H1 (cell line): ENCODE data around the gene TMEM129. TPM values are rescaled to one million over a fixed set of nuclear protein-coding genes. Genes with fewer than 3 reads are reported as not detected.

ENCODE experiments used
- CTCF ChIA-PET: fragments of 300-600 bp; sonication (Branson Sonifier 250); formaldehyde crosslinking; loops from one replicate; lab custom pipeline; 2021; ENCODE audit not compliant: partially characterized antibody; lab: Charles Lee
- POLR2A ChIA-PET: fragments of 300-600 bp; sonication (Branson Sonifier 250); formaldehyde crosslinking; loops from one replicate; lab custom pipeline; 2021; ENCODE audit warnings: inconsistent platforms; ENCODE audit not compliant: partially characterized antibody; lab: Charles Lee
- DNase-seq, 2 experiments: peaks; one replicate each; pipeline versions ENCODE4 v3.0.0 to v3.0.0-alpha.2; 2010 to 2022; ENCODE audit warnings: low spot score in 2 of 2, low read depth in 1 of 2, mixed read lengths in 1 of 2
- FAIRE-seq: peaks from 2 replicates; lab custom pipeline; 2011; peaks lifted over from hg19 to GRCh38; lab: Jason Lieb, UNC
- H2AFZ ChIP-seq: 2 replicates; pipeline ENCODE4 v1.8.1; 2012; ENCODE audit warnings: low read length, inconsistent platforms
- H2AK5ac ChIP-seq: 2 replicates; pipeline ENCODE4 v1.6.1; 2013; ENCODE audit warnings: low read depth, low read length
- H2BK120ac ChIP-seq: replicated peaks from 2 replicates; pipeline ENCODE3; 2013; ENCODE audit warnings: low read depth, low read length, inconsistent platforms
- H2BK12ac ChIP-seq: 2 replicates; pipeline ENCODE4 v1.6.1; 2013; ENCODE audit warnings: low read depth, low read length
- H2BK15ac ChIP-seq: 2 replicates; pipeline ENCODE4 v1.6.1; 2013; ENCODE audit warnings: low read length
- H2BK20ac ChIP-seq: 2 replicates; pipeline ENCODE4 v1.6.1; 2013; ENCODE audit warnings: low read length
- H2BK5ac ChIP-seq: 2 replicates; pipeline ENCODE4 v1.6.1; 2013; ENCODE audit warnings: low read depth, low read length
- H3K14ac ChIP-seq: 2 replicates; pipeline ENCODE4 v1.6.1; 2013; ENCODE audit warnings: inconsistent platforms; ENCODE audit not compliant: insufficient read length
- H3K18ac ChIP-seq: 2 replicates; pipeline ENCODE4 v1.6.1; 2013; ENCODE audit warnings: low read length; ENCODE audit errors: extremely low read depth
- H3K23ac ChIP-seq: 2 replicates; pipeline ENCODE4 v1.6.1; 2013; ENCODE audit warnings: inconsistent platforms; ENCODE audit not compliant: insufficient read length
- H3K23me2 ChIP-seq: 2 replicates; pipeline ENCODE4 v1.6.1; 2013; ENCODE audit warnings: low read depth, low read length
- H3K27ac ChIP-seq: 2 replicates; pipeline ENCODE4 v1.6.1; 2011; ENCODE audit warnings: low read depth, low read length, inconsistent platforms
- H3K27me3 ChIP-seq, 4 experiments: replicated peaks in 1 of 4; 1 replicate in 1 of 4; 2 replicates in 3 of 4; pipeline versions ENCODE4 v1.6.1 to v1.8.1; 2011 to 2013; ENCODE audit warnings: low read length in 3 of 4, mild to moderate bottlenecking in 3 of 4, inconsistent platforms in 2 of 4, mixed read lengths in 2 of 4, moderate library complexity in 1 of 4; ENCODE audit not compliant: control insufficient read depth in 3 of 4, insufficient read depth in 3 of 4; ENCODE audit errors: extremely low read depth in 1 of 4
- H3K36me3 ChIP-seq, 4 experiments: 2 replicates each; pipeline versions ENCODE4 v1.6.1 to v1.8.1; 2011 to 2013; ENCODE audit warnings: mild to moderate bottlenecking in 4 of 4, low read length in 3 of 4, moderate library complexity in 2 of 4, control low read depth in 1 of 4, inconsistent platforms in 1 of 4; ENCODE audit not compliant: insufficient read depth in 4 of 4, control insufficient read depth in 2 of 4
- H3K4ac ChIP-seq: replicated peaks from 2 replicates; pipeline ENCODE3; 2013; ENCODE audit warnings: low read length, low read depth, mixed read lengths, inconsistent platforms; ENCODE audit not compliant: insufficient read length
- H3K4me1 ChIP-seq, 4 experiments: replicated peaks in 1 of 4; 1 replicate in 1 of 4; 2 replicates in 3 of 4; pipeline versions ENCODE4 v1.6.1 to v1.8.1; 2011 to 2013; ENCODE audit warnings: low read length in 3 of 4, inconsistent platforms in 2 of 4, mixed read lengths in 1 of 4; ENCODE audit not compliant: insufficient read depth in 4 of 4, control insufficient read depth in 3 of 4
- H3K4me2 ChIP-seq, 2 experiments: 2 replicates each; pipeline versions ENCODE4 v1.6.1 to v1.8.1; 2011 to 2013; ENCODE audit warnings: low read depth in 2 of 2, low read length in 2 of 2, control low read depth in 1 of 2, inconsistent platforms in 1 of 2, mild to moderate bottlenecking in 1 of 2; ENCODE audit not compliant: insufficient read depth in 1 of 2
- H3K4me3 ChIP-seq, 4 experiments: fragments of 200-600, 300-600 bp in 1 of 4; sonication (generic), shearing (Covaris generic), sonication (Bioruptor Twin) in 1 of 4; 2 replicates each; pipeline versions ENCODE4 v1.5.1 to v1.8.1; 2011 to 2016; ENCODE audit warnings: low read length in 4 of 4, low read depth in 3 of 4, control low read depth in 2 of 4, inconsistent platforms in 2 of 4, mild to moderate bottlenecking in 2 of 4, mixed read lengths in 1 of 4, moderate library complexity in 1 of 4; ENCODE audit not compliant: insufficient read depth in 2 of 4; ENCODE audit errors: extremely low read depth in 1 of 4
- H3K56ac ChIP-seq: replicated peaks from 2 replicates; pipeline ENCODE3; 2013; ENCODE audit warnings: low read depth, mild to moderate bottlenecking, mixed read lengths, low read length, inconsistent platforms; ENCODE audit not compliant: insufficient read length
- H3K79me1 ChIP-seq: 2 replicates; pipeline ENCODE4 v1.6.1; 2013; ENCODE audit warnings: low read depth, low read length, control low read depth
- H3K79me2 ChIP-seq, 2 experiments: 2 replicates each; pipeline versions ENCODE4 v1.6.1 to v1.8.1; 2012 to 2013; ENCODE audit warnings: low read length in 2 of 2, mild to moderate bottlenecking in 2 of 2, inconsistent platforms in 1 of 2; ENCODE audit not compliant: insufficient read depth in 2 of 2, control insufficient read depth in 1 of 2
- H3K9ac ChIP-seq, 4 experiments: replicated peaks in 1 of 4; 1 replicate in 1 of 4; 2 replicates in 3 of 4; pipeline versions ENCODE4 v1.6.1 to v1.8.1; 2011 to 2013; ENCODE audit warnings: low read depth in 3 of 4, low read length in 3 of 4, control low read depth in 2 of 4, mild to moderate bottlenecking in 2 of 4, moderate library complexity in 2 of 4, inconsistent platforms in 1 of 4; ENCODE audit errors: extremely low read depth in 1 of 4
- H3K9me3 ChIP-seq, 2 experiments: 2 replicates each; pipeline versions ENCODE4 v1.6.1 to v1.8.1; 2012 to 2013; ENCODE audit warnings: mild to moderate bottlenecking in 2 of 2, moderate library complexity in 2 of 2, control low read depth in 1 of 2, inconsistent platforms in 1 of 2, low read depth in 1 of 2, low read length in 1 of 2, mixed read lengths in 1 of 2; ENCODE audit not compliant: insufficient read depth in 2 of 2
- H4K20me1 ChIP-seq, 2 experiments: replicated peaks in 1 of 2; 2 replicates each; pipeline versions ENCODE3 to v1.8.1; 2011 to 2013; ENCODE audit warnings: inconsistent platforms in 2 of 2, low read length in 2 of 2, mild to moderate bottlenecking in 1 of 2; ENCODE audit not compliant: insufficient read depth in 2 of 2, control insufficient read depth in 1 of 2
- H4K5ac ChIP-seq: 2 replicates; pipeline ENCODE4 v1.6.1; 2013; ENCODE audit warnings: low read length, low read depth, mixed read lengths, inconsistent platforms; ENCODE audit not compliant: insufficient read length
- H4K8ac ChIP-seq: 2 replicates; pipeline ENCODE4 v1.8.0; 2013; ENCODE audit warnings: mild to moderate bottlenecking, moderate library complexity, low read length, inconsistent platforms; ENCODE audit not compliant: insufficient read depth; ENCODE audit errors: extremely low read depth
- H4K91ac ChIP-seq: replicated peaks from 2 replicates; pipeline ENCODE3; 2013; ENCODE audit warnings: low read length, mixed read lengths, inconsistent platforms; ENCODE audit not compliant: insufficient read length
- KDM4A ChIP-seq: IDR thresholded peaks from one replicate; pipeline ENCODE4 v1.7.1; 2012; ENCODE audit warnings: low read depth, mild to moderate bottlenecking, moderate library complexity, low read length, inconsistent platforms; ENCODE audit not compliant: severe bottlenecking
- NRF1 ChIP-seq: IDR thresholded peaks from 2 replicates; pipeline ENCODE4 v1.6.1; 2011; ENCODE audit warnings: mild to moderate bottlenecking, low read depth, low read length, improper control_type of control experiment
- POLR2A ChIP-seq, 2 experiments: IDR thresholded peaks; 1 replicate in 1 of 2; 2 replicates in 1 of 2; pipeline ENCODE4 v1.6.1; 2011; ENCODE audit warnings: low read depth in 2 of 2, low read length in 2 of 2, mild to moderate bottlenecking in 2 of 2; ENCODE audit errors: control extremely low read depth in 1 of 2
- WGBS, 2 experiments: shearing (Covaris generic) in 1 of 2; methylation state at CpG; one replicate each; pipeline versions ENCODE4 v1.1.6 to v1.1.7; 2013 to 2015; ENCODE audit warnings: low lambda C conversion rate in 2 of 2, mixed read lengths in 2 of 2, inconsistent platforms in 1 of 2, low coverage in 1 of 2, missing lambda C conversion rate in 1 of 2; ENCODE audit not compliant: insufficient replicate concordance in 2 of 2, insufficient coverage in 1 of 2, insufficient read length in 1 of 2; ENCODE audit errors: extremely low coverage in 1 of 2, missing lambda C conversion rate in 1 of 2; 5-methylcytosine and 5-hydroxymethylcytosine counted together
- polyA plus RNA-seq, 7 experiments: library from polyadenylated mRNA; depleted of rRNA in 3 of 7; stranded (reverse) in 5 of 7; unstranded in 2 of 7; fragments of >200 nt in 5 of 7; fragments of 200-250 nt in 2 of 7; gene quantifications; 1 replicate in 5 of 7; 2 replicates in 1 of 7; 4 replicates in 1 of 7; pipeline versions ENCODE4 v1.2.1 to v1.2.3, GENCODE V29; 2011 to 2013; ENCODE audit warnings: missing spikeins in 2 of 7, mixed read lengths in 2 of 7
- total RNA-seq: library from RNA; stranded (reverse); fragmentation: NEBNext Ultra II Directional; extraction: Animal tissue kit (Norgen Biotek cat#: 25700); gene quantifications from 2 replicates; pipeline ENCODE4 v1.2.1, GENCODE V29; 2021
- TF ChIP-seq, protein P1 (sequence below): IDR thresholded peaks from 2 replicates; pipeline ENCODE4 v1.6.1; 2012; ENCODE audit warnings: inconsistent platforms

The TMEM129 gene
- total and polyA plus RNA-seq, 2 of the 8 experiments (the other 6 are each of a cell fraction or from before 2014, with no cell fraction given) = 31.5 to 58.7 TPM

DNA sequence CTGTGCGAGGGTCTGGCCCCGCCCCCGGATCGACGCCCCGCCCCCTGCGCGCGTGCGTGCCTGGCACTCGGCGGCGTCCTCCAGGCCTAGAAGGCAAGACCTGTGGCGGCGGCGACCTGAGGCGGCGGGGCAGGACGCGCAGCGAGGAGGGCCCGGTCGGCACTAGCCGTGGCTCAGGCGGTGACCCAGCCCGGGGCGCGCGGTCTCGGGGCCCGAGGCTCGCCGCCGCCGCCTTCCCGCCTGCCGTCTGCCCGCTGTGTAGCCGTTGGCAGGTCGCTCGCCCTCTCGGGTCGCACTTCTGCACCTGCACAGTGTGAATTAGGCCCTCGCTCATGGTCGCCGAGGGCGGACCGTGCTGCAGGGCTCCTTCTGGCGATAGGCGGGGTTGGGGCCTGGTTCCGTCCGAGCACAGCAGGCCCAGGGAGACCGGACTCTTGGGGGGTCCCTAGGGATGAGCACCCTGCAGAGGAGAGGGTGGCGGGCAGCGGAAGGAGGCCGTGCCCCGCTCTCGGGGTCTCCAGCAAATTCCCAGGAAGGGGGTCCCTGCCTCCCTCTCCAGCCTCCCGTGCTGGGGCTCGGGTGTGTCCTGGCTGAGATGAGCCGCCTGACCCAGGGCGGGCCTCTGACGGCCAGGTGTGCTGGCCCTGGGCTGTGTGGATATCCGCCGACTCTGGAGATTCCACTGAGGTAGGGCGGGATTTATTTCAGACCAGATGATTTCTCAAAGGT lies 36.5 kb downstream of the TMEM129 start:
- Histone ChIP-seq H4K20me1 (peaks cover 0 to 5% of the 10 kb centered on the region in 2 experiments), H3K4me2 (peak overlapping the region; percentile 59 to 81), H3K36me3 (no peaks in the 10 kb centered on the region), H3K79me2 (no peaks in the 10 kb centered on the region), H3K56ac (no peak overlapping the region), H3K27me3 (peaks cover 11 to 17% (median 13%) of the 10 kb centered on the region in 4 experiments), H3K18ac (peak overlapping the region; percentile 48; the same call in 1 of the 2 replicates), H3K79me1 (no peaks in the 10 kb centered on the region), H4K8ac (peak overlapping the region; percentile 93), H3K23me2 (peaks cover 6% of the 10 kb centered on the region; the same call in 1 of the 2 replicates), H3K23ac (no peak overlapping the region), H3K4me3 (peak overlapping the region; percentile 18 to 55 (median 38); a peak in 6 of 8 replicates), H2BK120ac (no peak overlapping the region), H3K9me3 (no peaks in the 10 kb centered on the region), H2BK20ac (no peak overlapping the region), H2BK12ac (no peak overlapping the region; the same call in 1 of the 2 replicates), H2AFZ (peak overlapping the region; percentile 84; the same call in 1 of the 2 replicates), H4K91ac (peak overlapping the region; percentile 65), H3K14ac (no peak overlapping the region), H4K5ac (no peak overlapping the region), H2AK5ac (no peak overlapping the region), H3K27ac (no peak overlapping the region), H2BK5ac (no peak overlapping the region), H3K9ac (no peak overlapping the region), H3K4ac (no peak overlapping the region), H3K4me1 (peaks cover 3 to 6% (median 4%) of the 10 kb centered on the region in 4 experiments; a peak in 6 of 7 replicates), H2BK15ac (no peak overlapping the region)
- peak; percentile 24 for TF ChIP-seq KDM4A
- TF ChIP-seq POLR2A (IDR thresholded peaks at IDR 0.05; ENCODE audit: control extremely low read depth in 1 of 2, low read depth in 2 of 2, low read length in 2 of 2) = no peak
- TF ChIP-seq NRF1 = peak; percentile 14; the same call in 1 of the 2 replicates
- TF ChIP-seq, protein P1, sequence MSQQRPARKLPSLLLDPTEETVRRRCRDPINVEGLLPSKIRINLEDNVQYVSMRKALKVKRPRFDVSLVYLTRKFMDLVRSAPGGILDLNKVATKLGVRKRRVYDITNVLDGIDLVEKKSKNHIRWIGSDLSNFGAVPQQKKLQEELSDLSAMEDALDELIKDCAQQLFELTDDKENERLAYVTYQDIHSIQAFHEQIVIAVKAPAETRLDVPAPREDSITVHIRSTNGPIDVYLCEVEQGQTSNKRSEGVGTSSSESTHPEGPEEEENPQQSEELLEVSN = peak; percentile 28; the same call in 1 of the 2 replicates
- POLR2A ChIA-PET = no interaction called here
- no peak for FAIRE-seq
- CTCF ChIA-PET = interaction anchor here (22.9 kb wide), 1 partner anchor 42 kb away, joined by 326 read pairs; the partner anchor contains the start of genes TACC3 and TMEM129
- WGBS, 2 experiments = 43% methylated on average over 35 of the region's 66 CpGs; no CpG with 5 or more reads in 1 of the 2 experiments
- DNase-seq = peak in 1 of 2 experiments; percentile 99
